Stimulated activated CD4-positive, alpha-beta T cell treated with anti-CD3 and anti-CD28 coated beads, TNF-alpha, amount 100 ng/mL, for 48 hours (primary cell): ENCODE results near the gene XRCC4.
"Not testable (repeated sequence)": the region's sequence is repeated elsewhere in the genome, so short reads cannot be mapped to it uniquely, and the experiment has no call there.

Source experiments
- DNase-seq, 3 donors: peaks; one replicate each; pipeline ENCODE4 v3.0.0-alpha.2; 2020; ENCODE audit warnings: low read depth in 3 of 3

Gene XRCC4

DNA sequence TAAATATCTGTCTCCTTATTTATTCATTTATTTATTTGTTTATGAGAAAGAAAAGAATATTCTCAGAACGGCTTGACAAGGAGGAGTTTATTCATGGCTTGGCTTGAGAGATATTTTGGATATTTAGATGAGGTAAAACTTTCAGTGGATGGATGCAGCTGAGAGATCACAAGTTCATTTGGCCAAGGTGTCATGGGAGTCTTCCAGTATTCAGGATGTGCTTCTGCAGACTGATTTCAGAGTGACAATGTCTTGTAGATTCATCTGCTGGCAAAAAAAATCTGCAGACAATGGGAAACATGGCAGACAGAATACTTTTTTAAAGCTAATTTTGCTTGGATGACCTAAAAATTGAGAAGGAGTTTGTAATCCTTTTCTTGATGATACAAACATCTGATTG is 38.5 kb downstream of the XRCC4 start:
- no peak for DNase-seq

DNA sequence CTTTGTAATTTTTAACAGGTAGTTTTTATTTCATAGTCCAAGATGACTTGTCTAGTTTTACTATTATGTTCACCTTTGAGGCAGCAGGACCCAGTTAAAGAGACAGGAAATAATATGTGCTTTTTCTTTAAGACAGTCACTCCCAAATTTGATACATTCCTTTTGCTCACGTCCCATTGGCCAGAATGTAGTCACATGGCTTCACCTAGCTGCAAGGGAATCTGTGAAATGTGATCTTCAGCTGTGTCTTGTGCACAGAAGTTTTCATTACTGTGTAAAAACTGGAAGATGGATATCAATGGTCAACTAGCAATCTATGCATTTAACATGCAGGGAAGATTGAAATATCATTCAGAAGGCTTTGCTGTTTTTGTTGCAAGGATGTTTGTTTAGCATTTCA is 41.1 kb downstream of the XRCC4 start:
- no peak for DNase-seq

DNA sequence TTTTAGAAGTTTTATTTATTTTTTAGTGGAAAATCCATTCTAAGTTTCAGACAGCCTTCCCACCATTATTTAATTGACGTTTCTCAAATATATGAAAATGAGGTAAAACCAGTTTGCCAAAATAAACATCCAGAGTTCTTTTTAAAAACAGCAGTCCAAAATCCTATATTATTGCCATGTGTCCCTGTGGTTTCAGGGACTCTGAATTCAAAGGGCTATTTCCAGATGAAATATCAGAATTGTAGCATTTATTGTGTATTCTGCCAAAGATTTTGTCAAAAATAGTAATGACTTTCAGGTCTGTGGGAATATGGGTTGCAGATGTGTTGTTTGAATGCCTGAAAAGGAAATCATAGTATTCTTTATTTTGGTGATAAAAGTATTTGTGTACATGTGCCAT is 41.6 kb downstream of the XRCC4 start:
- no peak for DNase-seq

DNA sequence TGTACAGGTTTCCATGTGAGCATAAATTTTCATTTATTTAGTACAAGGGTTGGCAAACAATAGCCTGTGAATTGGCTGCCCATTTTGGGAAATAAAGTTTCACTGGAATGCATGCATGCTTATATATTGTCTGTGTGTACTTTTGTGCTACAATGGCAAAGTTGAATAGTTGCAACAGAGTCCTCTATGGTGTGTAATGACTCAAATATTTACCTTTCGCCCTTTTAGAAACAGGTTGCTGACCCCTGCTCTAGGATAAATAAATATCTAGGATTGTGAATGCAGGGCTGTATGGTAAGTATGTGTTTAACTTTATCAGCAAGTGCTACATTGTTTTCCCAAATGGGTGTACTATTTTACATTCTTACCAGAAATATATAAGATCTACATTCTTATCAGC is 47.2 kb downstream of the XRCC4 start:
- no peak for DNase-seq

DNA sequence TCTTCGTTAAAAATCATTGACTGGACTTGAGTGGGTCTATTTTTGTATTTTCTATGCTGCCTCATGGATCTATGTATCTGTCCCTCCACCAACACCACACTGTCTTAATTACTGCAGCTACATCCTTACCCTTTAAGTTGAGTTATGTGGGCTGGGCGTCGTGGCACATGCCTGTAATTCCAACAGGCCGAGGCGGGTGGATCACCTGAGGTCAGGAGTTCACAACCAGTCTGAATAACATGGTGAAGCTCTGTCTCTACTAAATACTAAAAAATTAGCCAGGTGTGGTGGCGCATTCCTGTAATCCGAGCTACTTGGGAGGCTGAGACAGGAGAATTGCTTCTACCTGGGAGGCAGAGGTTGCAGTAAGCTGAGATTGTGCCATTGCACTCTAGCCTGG is 48.2 kb downstream of the XRCC4 start:
- no peak for DNase-seq

DNA sequence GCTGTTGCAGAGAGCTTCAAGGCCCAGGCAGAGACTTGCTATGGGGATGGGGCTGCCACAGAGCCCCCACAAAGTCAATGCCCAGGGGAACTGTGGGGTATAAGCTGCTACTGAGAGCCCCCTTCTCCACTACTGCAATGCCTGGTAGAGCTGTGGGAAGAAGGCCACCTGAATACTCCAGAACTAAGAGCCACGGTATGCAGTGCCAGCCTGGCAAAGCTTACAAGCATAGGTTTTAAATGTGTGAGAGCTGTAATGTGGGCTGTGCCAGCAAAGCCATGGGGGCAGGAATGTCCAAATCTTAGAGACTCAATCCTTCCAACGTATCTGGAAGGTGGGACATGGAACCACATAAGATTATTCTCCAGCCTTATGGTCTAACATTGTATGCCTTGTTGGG is 49.2 kb downstream of the XRCC4 start:
- DNase-seq = no peak

DNA sequence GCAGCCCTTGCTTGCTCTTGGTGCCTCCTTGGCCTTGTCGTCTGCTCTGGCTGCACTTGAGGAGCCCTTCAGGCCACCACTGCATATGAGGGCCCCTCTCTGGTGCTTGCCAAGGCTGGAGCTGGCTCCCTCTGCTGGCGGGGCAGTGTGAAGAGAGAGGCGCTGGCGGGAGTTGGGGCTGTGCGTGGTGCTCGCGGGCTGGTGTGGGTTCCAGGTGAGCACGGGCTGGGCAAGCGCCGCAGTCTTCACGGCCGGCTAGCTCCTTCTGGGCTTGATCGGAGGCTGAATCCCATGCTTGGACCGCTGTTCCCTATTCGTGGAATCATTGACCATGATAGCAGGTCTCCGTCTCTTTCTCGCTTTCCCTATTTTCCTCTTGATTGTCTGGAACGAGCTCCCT is 56.5 kb downstream of the XRCC4 start:
- DNase-seq = no peak

DNA sequence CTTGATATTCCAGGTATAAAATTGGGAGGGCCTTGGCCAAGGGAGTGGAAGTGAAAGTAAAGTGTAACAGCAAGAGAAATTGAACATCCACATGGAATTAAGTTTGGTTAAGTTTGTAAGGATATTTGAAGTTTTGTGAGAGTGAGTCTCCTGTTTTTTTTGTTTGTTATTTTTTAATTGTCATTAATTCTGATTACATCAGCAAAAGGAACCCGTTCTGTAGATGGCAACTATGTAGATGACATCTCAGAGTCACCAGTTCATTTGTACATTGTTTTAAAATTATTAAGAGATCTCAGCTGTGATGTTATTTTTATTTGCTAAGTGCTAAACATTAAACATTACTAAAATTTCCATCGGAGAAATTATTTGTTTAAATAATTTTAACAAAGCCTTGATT is 65.2 kb downstream of the XRCC4 start:
- no peak for DNase-seq

DNA sequence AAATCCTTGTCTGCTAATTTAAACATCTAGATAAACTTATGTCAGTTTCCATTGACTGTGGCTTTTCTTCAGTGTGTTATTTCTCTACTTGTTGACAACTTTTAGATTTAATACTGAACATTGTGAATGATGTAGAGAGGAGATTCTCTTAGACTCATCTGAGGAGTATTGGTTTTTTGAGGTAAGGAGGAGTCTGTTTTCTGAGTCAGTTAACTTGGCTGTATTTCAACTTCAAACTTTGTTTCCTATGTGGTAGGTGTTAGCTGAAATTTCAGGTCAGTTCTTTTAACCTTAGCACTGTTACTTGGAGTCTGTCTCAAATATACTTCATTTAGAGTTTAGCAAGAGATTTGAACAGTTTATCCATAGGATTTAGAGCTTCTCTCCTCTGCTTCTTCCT is 67.9 kb downstream of the XRCC4 start:
- no peak for DNase-seq

DNA sequence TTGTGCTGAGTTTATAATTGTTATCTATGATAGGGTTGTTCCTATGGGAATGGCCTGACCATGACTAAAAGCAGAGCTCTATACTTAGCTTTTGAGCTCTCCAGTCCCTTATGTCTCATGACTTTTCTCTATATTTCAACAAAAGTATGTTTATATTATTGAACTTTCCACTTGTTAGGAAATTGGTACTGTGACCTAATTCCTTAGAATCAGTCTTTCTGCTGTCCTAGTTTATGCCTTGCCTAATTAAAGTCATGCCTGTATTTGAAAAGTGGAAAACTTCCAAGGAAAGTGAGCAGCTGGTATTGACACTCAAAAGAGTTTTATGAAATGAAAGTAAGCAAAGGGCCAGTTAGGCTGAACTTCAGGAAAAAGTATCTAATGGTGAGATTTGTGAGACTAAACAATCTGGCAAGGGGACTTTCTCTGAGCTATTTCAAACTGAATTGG is 68.6 kb downstream of the XRCC4 start:
- DNase-seq = no peak

DNA sequence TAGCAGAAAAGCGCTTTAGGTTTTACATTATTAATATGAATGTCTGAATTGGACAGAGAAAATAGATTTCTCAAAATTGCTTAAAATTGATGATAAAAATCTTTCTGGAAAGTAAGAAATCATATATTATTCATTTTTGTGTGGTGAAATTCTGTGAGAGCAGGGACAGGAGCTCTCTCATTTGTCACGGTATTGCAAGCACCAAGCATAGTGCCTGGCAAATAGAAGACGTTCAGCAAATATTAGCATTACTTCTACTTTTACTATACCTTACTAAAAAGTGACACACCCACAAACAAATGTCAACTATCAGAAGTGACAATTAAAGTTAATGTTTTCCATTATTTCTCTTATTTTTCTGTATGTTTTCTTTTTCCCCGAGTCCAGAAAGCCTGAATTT is 69.1 kb downstream of the XRCC4 start:
- no peak for DNase-seq

DNA sequence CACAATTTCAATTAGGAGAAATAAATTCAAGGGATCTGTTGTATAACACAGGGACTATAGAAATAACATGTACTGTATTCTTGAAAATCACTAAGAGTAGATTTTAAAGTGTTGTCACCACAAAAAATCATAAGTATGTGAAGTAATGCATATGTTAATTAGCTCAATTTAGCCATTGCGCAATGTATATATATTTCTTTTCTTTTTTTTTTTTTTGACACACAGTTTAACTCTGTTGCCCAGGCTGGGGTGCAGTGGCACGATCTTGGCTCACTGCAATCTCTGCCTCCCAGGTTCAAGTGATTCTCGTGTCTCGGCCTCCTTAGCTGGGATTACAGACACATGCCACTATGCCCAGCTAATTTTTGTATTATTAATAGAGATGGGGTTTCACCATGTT is 70.2 kb downstream of the XRCC4 start:
- DNase-seq = no peak

DNA sequence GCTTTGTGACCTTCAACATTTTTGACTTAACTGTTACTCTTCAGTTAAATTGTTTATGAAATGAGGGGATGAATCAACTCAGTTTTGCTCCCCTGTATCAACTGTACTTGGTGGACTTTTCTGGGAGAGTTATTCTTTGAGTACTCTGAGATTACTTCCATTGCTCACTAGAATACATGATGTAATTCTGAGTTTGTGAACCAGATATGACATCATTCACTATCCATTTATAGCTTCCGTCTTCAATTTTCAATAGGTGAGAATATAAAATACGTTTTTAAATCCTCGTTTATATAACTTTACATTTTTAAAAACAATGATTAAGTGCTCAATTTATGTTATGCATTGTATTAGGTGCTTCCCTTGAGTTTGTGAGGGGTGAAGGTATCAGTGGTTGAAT is 71.0 kb downstream of the XRCC4 start:
- no peak for DNase-seq

DNA sequence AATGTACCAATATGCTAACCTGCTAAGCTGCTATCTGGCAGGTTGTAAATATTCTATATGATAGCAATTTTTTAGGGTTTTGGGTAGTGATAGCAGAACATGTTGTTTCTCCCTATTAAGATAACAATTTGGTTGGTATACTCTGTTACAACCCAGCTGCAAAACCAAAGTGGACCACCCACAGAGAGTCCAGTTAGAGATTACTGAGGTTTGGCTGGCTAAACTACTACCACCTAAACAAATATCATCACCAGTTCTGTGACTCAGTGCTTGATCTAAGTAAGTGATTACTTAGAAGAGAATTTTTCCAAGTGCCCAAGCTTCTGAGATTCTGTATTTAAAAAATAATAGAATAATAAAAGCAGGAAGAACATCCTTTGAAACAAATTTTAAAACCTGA is 72.3 kb downstream of the XRCC4 start:
- no peak for DNase-seq

DNA sequence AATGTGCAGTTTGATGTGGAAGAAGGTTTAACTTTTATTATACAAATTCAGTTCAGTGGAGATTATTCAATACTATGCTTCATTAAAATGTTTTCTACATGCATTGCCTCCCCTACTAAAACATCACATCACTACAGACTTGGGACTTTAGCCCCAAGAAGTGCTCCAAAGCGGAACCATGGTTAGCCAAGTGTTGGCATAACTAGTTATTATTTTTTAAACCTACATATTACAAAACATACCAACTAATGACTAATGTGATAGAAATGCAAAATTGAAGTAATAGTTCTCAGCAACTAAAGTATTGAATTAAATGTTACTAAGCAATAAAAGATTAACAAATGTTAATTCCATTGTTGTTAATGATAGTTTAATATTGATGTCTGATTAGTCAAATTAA is 74.5 kb downstream of the XRCC4 start:
- no peak for DNase-seq

DNA sequence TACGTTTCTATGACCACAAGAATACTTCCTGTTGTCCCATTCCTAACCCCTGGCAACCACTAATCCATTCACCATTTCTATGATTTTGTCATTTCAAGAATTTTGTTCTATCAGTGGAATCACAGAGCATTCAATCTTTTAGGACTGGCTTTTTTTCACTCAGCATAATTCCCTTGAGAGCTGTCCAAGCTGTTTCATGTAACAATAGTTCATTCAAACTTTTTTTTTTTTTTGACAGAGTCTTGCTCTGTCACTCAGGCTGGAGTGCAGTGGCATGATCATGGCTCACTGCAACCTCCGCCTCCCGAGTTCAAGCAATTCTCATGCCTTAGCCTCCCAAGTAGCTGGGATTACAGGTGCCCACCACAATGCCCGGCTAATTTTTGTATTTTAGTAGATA is 75.6 kb downstream of the XRCC4 start:
- DNase-seq = not testable (repeated sequence)

DNA sequence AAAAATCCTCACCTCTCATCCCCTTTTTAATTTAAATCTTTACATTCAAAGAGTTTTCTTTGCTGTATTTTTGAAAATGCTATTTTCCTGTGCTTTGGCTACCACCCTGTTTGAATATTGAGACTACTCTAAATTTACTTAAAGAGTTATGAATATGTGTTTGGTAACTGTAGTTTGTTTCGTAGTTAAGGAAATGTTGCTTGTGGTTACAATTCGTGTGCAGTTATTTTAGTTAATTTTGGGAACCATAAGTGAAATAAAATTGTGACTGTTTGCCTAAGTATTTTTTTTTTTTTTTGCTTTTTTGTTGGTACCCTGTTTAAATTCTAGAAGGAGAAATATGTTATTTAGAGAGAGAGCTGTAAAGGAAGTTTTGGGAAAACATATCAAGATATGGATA is 78.7 kb downstream of the XRCC4 start:
- no peak for DNase-seq

DNA sequence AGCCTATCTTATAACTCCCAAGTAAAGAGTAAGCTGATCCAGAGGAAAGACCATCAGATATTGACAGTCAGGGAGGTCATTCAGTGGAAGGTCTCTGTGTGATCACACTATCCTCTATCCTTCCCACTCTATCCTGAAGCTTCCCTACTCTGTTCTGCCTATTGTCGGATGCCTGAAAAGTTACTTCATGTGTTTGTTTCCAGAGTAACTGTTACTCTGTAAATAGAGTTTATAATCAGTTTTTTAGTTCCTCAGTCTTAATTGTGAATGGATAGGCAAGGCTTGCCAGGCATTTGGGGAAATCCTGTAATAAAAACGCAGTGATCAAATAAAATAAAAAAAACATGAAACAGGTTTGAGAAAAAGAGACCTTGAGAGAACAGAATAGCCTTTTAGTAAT is 79.8 kb downstream of the XRCC4 start:
- DNase-seq = no peak

DNA sequence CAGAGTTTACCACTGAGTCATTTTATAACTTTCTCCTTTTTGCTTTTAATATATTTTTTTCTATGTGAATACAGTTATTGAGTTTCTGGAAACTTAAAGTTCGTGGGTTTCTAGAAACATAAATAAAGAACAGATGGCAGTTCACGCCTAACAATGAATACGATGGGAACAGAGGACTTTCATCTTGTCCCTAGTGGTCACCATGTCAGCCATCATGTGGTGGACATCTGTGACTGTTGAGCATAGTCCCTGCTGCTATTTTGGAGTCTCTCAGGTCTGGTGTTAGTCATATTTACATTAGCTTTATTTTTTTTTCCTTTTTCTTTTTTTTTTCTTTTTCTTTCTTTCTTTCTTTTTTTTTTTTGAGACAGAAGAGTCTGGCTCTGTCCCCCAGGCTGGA is 85.3 kb downstream of the XRCC4 start:
- no peak for DNase-seq

DNA sequence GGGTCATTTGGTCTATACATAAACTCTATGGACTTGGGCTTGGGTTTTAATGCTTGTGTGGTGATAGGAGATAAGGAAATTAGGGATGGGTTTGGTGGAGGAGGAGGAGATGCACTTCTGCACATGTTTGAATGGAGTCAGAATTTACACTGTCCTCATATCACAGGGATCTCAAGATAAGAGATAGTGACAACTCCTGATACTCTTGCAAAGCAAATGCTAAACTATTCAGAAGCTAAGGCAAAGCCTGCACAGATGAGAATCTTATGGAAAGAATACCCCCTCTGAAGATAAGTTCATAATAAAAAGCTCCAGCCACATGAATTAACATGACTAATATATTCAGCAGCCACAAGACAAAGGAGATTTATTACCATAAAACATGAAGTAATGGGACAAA is 90.2 kb downstream of the XRCC4 start:
- DNase-seq = no peak

DNA sequence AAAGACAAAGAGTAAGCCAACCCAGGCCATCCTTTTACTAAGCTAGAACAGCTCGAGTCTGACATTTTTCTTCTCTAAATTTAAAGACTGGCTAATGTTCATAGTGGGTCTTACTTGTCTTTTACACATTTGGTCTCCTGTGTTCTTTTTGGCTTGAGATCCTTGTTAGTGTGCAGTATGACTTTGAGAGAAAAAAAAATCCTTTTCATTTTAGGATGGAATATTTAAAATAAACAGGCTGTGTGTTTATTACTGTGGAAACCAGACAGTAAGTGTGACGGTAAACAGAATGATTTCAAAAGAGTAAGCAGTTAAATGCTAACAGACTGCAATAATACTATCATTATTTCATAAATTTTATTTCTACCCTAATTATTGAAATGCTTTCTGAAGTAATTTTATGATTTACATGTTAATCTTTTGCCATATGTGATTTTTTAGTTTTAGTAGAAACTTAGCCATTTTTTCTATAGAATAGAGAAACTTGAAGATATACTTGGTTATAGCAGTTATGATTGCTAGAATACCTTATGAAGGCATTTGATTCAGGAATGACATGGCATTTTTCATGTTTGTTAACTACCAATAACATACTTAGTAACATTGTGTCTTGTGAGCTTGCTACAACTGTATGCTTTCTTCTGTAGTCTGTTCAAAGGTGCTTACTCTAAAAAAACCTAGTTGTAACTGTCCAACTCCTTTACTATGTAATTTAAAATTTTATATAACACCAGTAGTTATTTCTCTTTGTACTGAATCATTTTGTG is 92.4 kb downstream of the XRCC4 start:
- no peak for DNase-seq

DNA sequence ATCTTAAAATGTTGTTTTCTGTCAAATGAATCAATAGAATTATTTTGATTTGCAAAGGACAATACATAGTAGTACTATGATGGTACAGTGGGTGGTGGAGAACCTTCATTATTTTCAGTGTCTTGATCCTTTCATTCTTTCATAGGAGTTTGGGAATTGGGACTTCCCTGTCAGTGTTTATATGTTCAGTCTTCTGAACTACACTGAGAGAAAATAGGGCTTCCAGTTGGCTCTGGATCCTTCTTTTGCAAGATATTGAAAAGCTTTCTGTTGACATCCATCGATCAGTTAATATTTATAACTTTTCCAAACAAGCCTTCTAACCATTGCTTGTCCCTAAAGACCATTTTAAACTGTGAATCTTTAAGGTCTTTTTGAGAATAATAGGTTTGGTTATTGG is 94.7 kb downstream of the XRCC4 start:
- DNase-seq = no peak

DNA sequence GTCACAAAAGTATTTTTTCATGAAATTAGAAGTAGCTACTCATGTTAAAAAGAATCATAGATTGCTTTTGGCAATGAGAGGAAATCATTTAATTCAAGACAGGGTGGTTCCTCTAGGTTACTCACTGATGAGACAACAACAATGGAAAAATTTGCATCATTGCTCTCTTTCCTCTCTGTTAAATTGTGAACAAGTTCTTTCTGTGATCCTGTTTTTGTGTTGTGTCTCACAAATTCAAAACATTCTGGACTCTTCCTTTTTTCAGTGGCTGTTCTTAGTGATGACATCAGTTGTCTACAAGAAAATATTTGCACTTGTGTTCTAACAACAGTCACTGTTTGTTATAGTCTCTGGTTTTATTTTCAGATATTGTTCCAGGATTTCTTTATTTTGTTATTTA is 95.3 kb downstream of the XRCC4 start:
- no peak for DNase-seq

DNA sequence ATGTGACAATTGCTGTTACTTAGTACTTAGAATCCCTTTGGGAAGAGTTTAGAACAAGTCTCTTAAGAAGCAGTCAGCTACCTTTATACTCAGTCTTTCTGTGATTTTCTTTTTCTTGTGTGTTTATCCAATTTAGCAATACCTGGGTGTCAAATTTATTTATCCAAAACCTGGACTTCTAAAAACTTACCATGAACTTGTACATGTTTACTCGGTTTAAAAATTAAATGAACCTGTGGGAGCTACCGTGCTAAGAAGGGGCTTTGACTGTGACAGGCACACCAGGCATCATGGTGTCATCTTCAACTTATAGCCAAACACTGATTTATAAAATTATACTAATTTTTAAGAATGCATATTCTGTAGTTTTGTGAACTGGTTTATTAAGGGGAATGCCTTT is 96.5 kb downstream of the XRCC4 start:
- DNase-seq = no peak
